ENCODE data around the gene TRAF4. TPM values are rescaled to one million over a fixed set of nuclear protein-coding genes. Genes with fewer than 3 reads are reported as not detected.

Gene TRAF4
- total and polyA plus RNA-seq, 10 of the 15 experiments (the other 5 are each of a cell fraction or from before 2014, with no cell fraction given) = 3.7 to 197 (median 66.4) TPM

GRCh38 chr17:28744972-28745785 is 1.4 kb downstream of the TRAF4 start (continued):
- TF ChIP-seq MLLT1 (IDR thresholded peaks at IDR 0.05) = 0 out of 2 replicates have a peak, but pooled peaks have one; percentile 7
- no peak for TF ChIP-seq KAT2A (conservative IDR thresholded peaks at IDR 0.05; ENCODE audit: control insufficient read depth, low read depth, low read length)
- no peak for TF ChIP-seq CBX5 (IDR thresholded peaks at IDR 0.05; ENCODE audit: low read depth)
- 0 out of 2 replicates have a peak, but pooled peaks have one; percentile 53 for TF ChIP-seq WRNIP1 (IDR thresholded peaks at IDR 0.05; ENCODE audit: borderline replicate concordance, low read depth, low read length)
- no peak for TF ChIP-seq BMI1 (IDR thresholded peaks at IDR 0.05; ENCODE audit: borderline replicate concordance)
- 0 out of 2 replicates have a peak, but pooled peaks have one; percentile 5 for TF ChIP-seq IKZF1 (conservative IDR thresholded peaks at IDR 0.05)
- TF ChIP-seq TAF1 (IDR thresholded peaks at IDR 0.05; ENCODE audit: borderline replicate concordance, low read depth, low read length) = 0 out of 2 replicates have a peak, but pooled peaks have one; percentile 36
- TF ChIP-seq GATAD2B (conservative IDR thresholded peaks at IDR 0.05; ENCODE audit: low read depth) = no peak
- peak in 1 of 2 experiments; percentile 28; a peak in 1 of 3 replicates for TF ChIP-seq EGR1 (IDR thresholded peaks at IDR 0.05; ENCODE audit: borderline replicate concordance in 1 of 2, low read depth in 2 of 2, low read length in 2 of 2)
- TF ChIP-seq POLR2A (IDR thresholded peaks at IDR 0.05; ENCODE audit: low read depth, low read length) = peak; percentile 55; the same call in 1 of the 2 replicates
- TF ChIP-seq RUNX3 (IDR thresholded peaks at IDR 0.05; ENCODE audit: low read length) = no peak
- TF ChIP-seq PAX8 (IDR thresholded peaks at IDR 0.05) = no peak
